SH-SY5Y (cell line): ENCODE measurements around the gene SLC35A2.

Experiments used
- GATA2 ChIP-seq: IDR thresholded peaks from 2 replicates; pipeline ENCODE4 v1.6.1; 2011; ENCODE audit warnings: mild to moderate bottlenecking, low read depth, low read length
- GATA3 ChIP-seq: IDR thresholded peaks from 2 replicates; pipeline ENCODE4 v1.6.1; 2011; ENCODE audit warnings: low read depth, mild to moderate bottlenecking, low read length, moderate library complexity

DNA sequence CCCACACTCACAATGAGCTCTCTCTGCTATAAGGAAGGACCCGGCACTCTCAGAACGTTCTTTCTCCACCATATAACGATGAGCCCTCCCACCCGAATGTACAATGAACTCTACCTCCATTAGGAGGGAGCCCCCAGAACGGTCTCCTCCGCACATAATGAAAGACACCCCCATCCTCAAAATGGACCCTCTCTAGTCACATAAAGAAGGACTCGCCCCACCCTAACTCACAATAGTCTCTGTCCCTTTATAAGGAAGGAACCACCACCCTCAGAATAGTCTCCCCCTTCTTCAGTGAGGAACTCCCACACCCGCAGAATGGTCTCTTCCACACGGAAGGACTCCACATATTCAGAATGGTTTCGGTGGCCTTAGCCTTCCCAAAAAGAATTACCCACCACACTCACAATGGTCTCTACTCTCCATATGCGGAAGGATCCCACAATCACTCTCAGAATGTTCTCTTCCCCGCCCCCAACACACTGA lies 477 bp downstream of the SLC35A2 start:
- TF ChIP-seq GATA2 (no peak), GATA3 (no peak)
